ENCODE data around the gene THRSP.

GRCh38 chr11:78065203-78065602, 1.5 kb downstream of the THRSP start:
- TF ChIP-seq POLR2A (IDR thresholded peaks at IDR 0.05; ENCODE audit: low read depth): no peak
- TF ChIP-seq, protein P1, sequence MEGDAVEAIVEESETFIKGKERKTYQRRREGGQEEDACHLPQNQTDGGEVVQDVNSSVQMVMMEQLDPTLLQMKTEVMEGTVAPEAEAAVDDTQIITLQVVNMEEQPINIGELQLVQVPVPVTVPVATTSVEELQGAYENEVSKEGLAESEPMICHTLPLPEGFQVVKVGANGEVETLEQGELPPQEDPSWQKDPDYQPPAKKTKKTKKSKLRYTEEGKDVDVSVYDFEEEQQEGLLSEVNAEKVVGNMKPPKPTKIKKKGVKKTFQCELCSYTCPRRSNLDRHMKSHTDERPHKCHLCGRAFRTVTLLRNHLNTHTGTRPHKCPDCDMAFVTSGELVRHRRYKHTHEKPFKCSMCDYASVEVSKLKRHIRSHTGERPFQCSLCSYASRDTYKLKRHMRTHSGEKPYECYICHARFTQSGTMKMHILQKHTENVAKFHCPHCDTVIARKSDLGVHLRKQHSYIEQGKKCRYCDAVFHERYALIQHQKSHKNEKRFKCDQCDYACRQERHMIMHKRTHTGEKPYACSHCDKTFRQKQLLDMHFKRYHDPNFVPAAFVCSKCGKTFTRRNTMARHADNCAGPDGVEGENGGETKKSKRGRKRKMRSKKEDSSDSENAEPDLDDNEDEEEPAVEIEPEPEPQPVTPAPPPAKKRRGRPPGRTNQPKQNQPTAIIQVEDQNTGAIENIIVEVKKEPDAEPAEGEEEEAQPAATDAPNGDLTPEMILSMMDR (IDR thresholded peaks at IDR 0.05): no peak
- no peak for TF ChIP-seq POLR2AphosphoS5 (IDR thresholded peaks at IDR 0.05)
- no peak for TF ChIP-seq EP300 (IDR thresholded peaks at IDR 0.05)

Data from esophagus muscularis mucosa (tissue), 4 donors.